MM.1S (cell line): ENCODE measurements around the gene RPL36A.

ENCODE experiments used
- DNase-seq: peaks from one replicate; pipeline ENCODE4 v3.0.0-alpha.2; 2015
- H2AFZ ChIP-seq: fragments of 300-600 bp; sonication (generic); 2 replicates; pipeline ENCODE4 v1.6.0; 2016; ENCODE audit warnings: antibody characterized with exemption, low read length
- H3F3A ChIP-seq: fragments of 300-600 bp; sonication (generic); 2 replicates; pipeline ENCODE4 v1.6.1; 2016; ENCODE audit warnings: mild to moderate bottlenecking, antibody characterized with exemption, low read length, moderate library complexity, mixed read lengths; ENCODE audit not compliant: insufficient read depth
- H3K27ac ChIP-seq: fragments of 300-600 bp; sonication (generic); 2 replicates; pipeline ENCODE4 v1.5.1; 2016; ENCODE audit warnings: mild to moderate bottlenecking, low read length
- H3K27me3 ChIP-seq: fragments of 300-600 bp; sonication (generic); replicated peaks from 2 replicates; pipeline ENCODE4 v1.6.0; 2016; ENCODE audit warnings: low read length; ENCODE audit not compliant: insufficient read depth
- H3K36me3 ChIP-seq: fragments of 300-600 bp; sonication (generic); replicated peaks from 2 replicates; pipeline ENCODE4 v1.6.1; 2016; ENCODE audit warnings: mild to moderate bottlenecking, low read length, mixed read lengths; ENCODE audit not compliant: insufficient read depth
- H3K4me1 ChIP-seq: fragments of 300-600 bp; sonication (generic); 2 replicates; pipeline ENCODE4 v1.6.1; 2016; ENCODE audit warnings: low read length, mixed read lengths
- H3K4me2 ChIP-seq: fragments of 300-600 bp; sonication (generic); 2 replicates; pipeline ENCODE4 v1.6.0; 2016; ENCODE audit warnings: low read depth, low read length
- H3K4me3 ChIP-seq: fragments of 300-600 bp; sonication (generic); 2 replicates; pipeline ENCODE4 v1.5.1; 2016; ENCODE audit warnings: low read length, mixed read lengths
- H3K79me2 ChIP-seq: fragments of 300-600 bp; sonication (generic); 2 replicates; pipeline ENCODE4 v1.6.1; 2016; ENCODE audit warnings: mixed run types, low read length, mixed read lengths
- H3K9ac ChIP-seq: fragments of 300-600 bp; sonication (generic); 2 replicates; pipeline ENCODE4 v1.6.1; 2016; ENCODE audit warnings: low read length, mixed read lengths
- H3K9me2 ChIP-seq: fragments of 300-600 bp; sonication (generic); replicated peaks from 2 replicates; pipeline ENCODE4 v1.6.1; 2016; ENCODE audit warnings: mild to moderate bottlenecking, low read length, mixed read lengths; ENCODE audit not compliant: insufficient read depth
- H3K9me3 ChIP-seq: fragments of 300-600 bp; sonication (generic); replicated peaks from 2 replicates; pipeline ENCODE4 v1.6.1; 2016; ENCODE audit warnings: mild to moderate bottlenecking, low read length, mixed read lengths; ENCODE audit not compliant: insufficient read depth
- H4K20me1 ChIP-seq: fragments of 300-600 bp; sonication (generic); 2 replicates; pipeline ENCODE4 v1.6.1; 2016; ENCODE audit warnings: mild to moderate bottlenecking, low read length, moderate library complexity, mixed read lengths; ENCODE audit not compliant: insufficient read depth
- CTCF ChIP-seq: fragments of 300-600 bp; sonication (generic); IDR thresholded peaks from 2 replicates; pipeline ENCODE4 v1.5.1; 2016; ENCODE audit warnings: antibody characterized with exemption, low read length, mixed read lengths
- EZH2 ChIP-seq: fragments of 300-600 bp; sonication (generic); optimal IDR thresholded peaks from 2 replicates; pipeline ENCODE3; 2017; ENCODE audit warnings: low read depth, mild to moderate bottlenecking, antibody characterized with exemption, low read length, mixed read lengths
- EZH2phosphoT487 ChIP-seq: fragments of 300-600 bp; sonication (generic); IDR thresholded peaks from 2 replicates; pipeline ENCODE4 v1.6.1; 2018; ENCODE audit warnings: antibody characterized with exemption, low read length

Gene RPL36A

GRCh38 chrX:101398694-101399093, 7.9 kb downstream of the RPL36A start:
- Histone ChIP-seq H3K9me3 (no peaks in the 10 kb centered on the region), H3K4me3 (no peak overlapping the region)

GRCh38 chrX:101399825-101400224, 9.0 kb downstream of the RPL36A start:
- TF ChIP-seq EZH2 (no peak), EZH2phosphoT487 (no peak), CTCF (no peak)
- no peaks in the 10 kb centered on the region for H3K4me1 ChIP-seq
- H3K9me3 ChIP-seq = no peaks in the 10 kb centered on the region
- H2AFZ ChIP-seq = no peak overlapping the region
- no peaks in the 10 kb centered on the region for H3K36me3 ChIP-seq
- peaks cover 3% of the 10 kb centered on the region; the same call in 1 of the 2 replicates for H3K79me2 ChIP-seq
- H3F3A ChIP-seq = peaks cover 22% of the 10 kb centered on the region; the same call in 1 of the 2 replicates
- H3K27me3 ChIP-seq = no peaks in the 10 kb centered on the region
- H3K4me2 ChIP-seq = no peak overlapping the region
- no peak overlapping the region for H3K4me3 ChIP-seq
- DNase-seq = no peak
- H4K20me1 ChIP-seq = no peaks in the 10 kb centered on the region
- no peak overlapping the region for H3K27ac ChIP-seq
- H3K9me2 ChIP-seq = no peaks in the 10 kb centered on the region
- H3K9ac ChIP-seq = no peak overlapping the region

More at GRCh38 chrX:101398694-101399093, 7.9 kb downstream of the RPL36A start:
- Histone ChIP-seq H3K9ac (no peak overlapping the region), H3K79me2 (no peaks in the 10 kb centered on the region), H2AFZ (no peak overlapping the region), H4K20me1 (no peaks in the 10 kb centered on the region), H3K4me2 (no peak overlapping the region), H3K27me3 (no peaks in the 10 kb centered on the region), H3F3A (peaks cover 22% of the 10 kb centered on the region; the same call in 1 of the 2 replicates), H3K4me1 (no peaks in the 10 kb centered on the region), H3K36me3 (no peaks in the 10 kb centered on the region), H3K9me2 (no peaks in the 10 kb centered on the region), H3K27ac (no peak overlapping the region)
- no peak for DNase-seq
- TF ChIP-seq EZH2 (no peak), EZH2phosphoT487 (no peak), CTCF (no peak)

GRCh38 chrX:101407167-101407747, 16.4 kb downstream of the RPL36A start:
- H3K9me3 ChIP-seq = no peaks in the 10 kb centered on the region
- no peaks in the 10 kb centered on the region for H3K27me3 ChIP-seq
- no peaks in the 10 kb centered on the region for H3K36me3 ChIP-seq
- H3K4me2 ChIP-seq = peak overlapping the region; percentile 63
- DNase-seq = no peak
- H3K4me1 ChIP-seq = 0 out of 2 replicates have a peak, but pooled peaks cover 3% of the 10 kb centered on the region
- H4K20me1 ChIP-seq = no peaks in the 10 kb centered on the region
- no peaks in the 10 kb centered on the region for H3K9me2 ChIP-seq
- TF ChIP-seq CTCF = no peak
- no peak for TF ChIP-seq EZH2
- TF ChIP-seq EZH2phosphoT487 = no peak
- H3K4me3 ChIP-seq = peak overlapping the region; percentile 83
- peak overlapping the region; percentile 74 for H2AFZ ChIP-seq
- H3K27ac ChIP-seq = peak overlapping the region; percentile 84; the same call in 1 of the 2 replicates
- peaks cover 68% of the 10 kb centered on the region for H3K79me2 ChIP-seq
- peaks cover 6% of the 10 kb centered on the region for H3F3A ChIP-seq
- H3K9ac ChIP-seq = peak overlapping the region; percentile 91
